H9 (cell line): ENCODE data around the gene CARM1. TPM values are rescaled to one million over a fixed set of nuclear protein-coding genes. Genes with fewer than 3 reads are reported as not detected.

ENCODE experiments used
- DNase-seq: peaks from one replicate; pipeline ENCODE4 v3.0.0-alpha.2; 2017
- H2AFZ ChIP-seq: one replicate; pipeline ENCODE4 v1.6.1; 2013; ENCODE audit warnings: mild to moderate bottlenecking, low read length, control low read depth, moderate library complexity
- H2AK5ac ChIP-seq: 2 replicates; pipeline ENCODE4 v1.6.1; 2013; ENCODE audit warnings: low read length, control low read depth, mixed read lengths; ENCODE audit not compliant: insufficient read length
- H2BK120ac ChIP-seq: one replicate; pipeline ENCODE4 v1.6.1; 2013; ENCODE audit warnings: low read depth, mild to moderate bottlenecking, low read length, control low read depth, inconsistent platforms; ENCODE audit not compliant: poor library complexity, severe bottlenecking
- H2BK12ac ChIP-seq: 2 replicates; pipeline ENCODE4 v1.6.1; 2013; ENCODE audit warnings: low read length, control low read depth, mixed read lengths, low read depth; ENCODE audit not compliant: insufficient read length
- H2BK15ac ChIP-seq: 2 replicates; pipeline ENCODE4 v1.6.1; 2013; ENCODE audit warnings: low read depth, low read length, control low read depth
- H2BK20ac ChIP-seq: one replicate; pipeline ENCODE4 v1.6.1; 2013; ENCODE audit warnings: low read depth, mild to moderate bottlenecking, low read length, control low read depth, inconsistent platforms; ENCODE audit not compliant: poor library complexity, severe bottlenecking
- H2BK5ac ChIP-seq: 2 replicates; pipeline ENCODE4 v1.6.1; 2013; ENCODE audit warnings: low read length, control low read depth, mixed read lengths; ENCODE audit not compliant: insufficient read length
- H3K14ac ChIP-seq: 2 replicates; pipeline ENCODE4 v1.6.1; 2013; ENCODE audit warnings: low read length, control low read depth; ENCODE audit not compliant: insufficient read depth
- H3K18ac ChIP-seq: 2 replicates; pipeline ENCODE4 v1.6.1; 2013; ENCODE audit warnings: low read depth, mild to moderate bottlenecking, mixed read lengths, low read length, control low read depth; ENCODE audit not compliant: insufficient read length
- H3K23ac ChIP-seq: 2 replicates; pipeline ENCODE4 v1.6.1; 2013; ENCODE audit warnings: low read length, control low read depth, mixed read lengths, low read depth; ENCODE audit not compliant: insufficient read length
- H3K23me2 ChIP-seq: 2 replicates; pipeline ENCODE4 v1.6.1; 2013; ENCODE audit warnings: low read depth, mild to moderate bottlenecking, mixed read lengths, low read length, control low read depth; ENCODE audit not compliant: insufficient read length, poor library complexity, severe bottlenecking
- H3K27ac ChIP-seq: 2 replicates; pipeline ENCODE4 v1.5.1; 2013; ENCODE audit warnings: low read length, control low read depth, mixed read lengths, low read depth; ENCODE audit not compliant: insufficient read length
- H3K27me3 ChIP-seq: 2 replicates; pipeline ENCODE4 v1.6.1; 2013; ENCODE audit warnings: low read length, control low read depth, inconsistent platforms; ENCODE audit not compliant: insufficient read depth
- H3K4ac ChIP-seq: 2 replicates; pipeline ENCODE4 v1.6.1; 2013; ENCODE audit warnings: low read depth, mild to moderate bottlenecking, control low read depth, inconsistent platforms, low read length, moderate library complexity
- H3K4me1 ChIP-seq: 2 replicates; pipeline ENCODE4 v1.6.1; 2013; ENCODE audit warnings: low read length, control low read depth, inconsistent platforms; ENCODE audit not compliant: insufficient read depth
- H3K4me2 ChIP-seq: 2 replicates; pipeline ENCODE4 v1.6.1; 2013; ENCODE audit warnings: low read length, control low read depth, mixed read lengths; ENCODE audit not compliant: insufficient read length, insufficient read depth
- H3K56ac ChIP-seq: 2 replicates; pipeline ENCODE4 v1.6.1; 2013; ENCODE audit warnings: low read depth, mild to moderate bottlenecking, mixed read lengths, low read length, control low read depth; ENCODE audit not compliant: insufficient read length
- H3K79me1 ChIP-seq: 2 replicates; pipeline ENCODE4 v1.6.1; 2013; ENCODE audit warnings: low read depth, mild to moderate bottlenecking, moderate library complexity, low read length, control low read depth, inconsistent platforms; ENCODE audit not compliant: insufficient read depth, poor library complexity, severe bottlenecking
- H3K79me2 ChIP-seq: 2 replicates; pipeline ENCODE4 v1.6.1; 2013; ENCODE audit warnings: low read length, control low read depth, inconsistent platforms; ENCODE audit not compliant: insufficient read depth
- H3K9ac ChIP-seq: 2 replicates; pipeline ENCODE4 v1.6.1; 2013; ENCODE audit warnings: low read length, control low read depth, mixed read lengths; ENCODE audit not compliant: insufficient read length; ENCODE audit errors: extremely low read depth
- H3K9me3 ChIP-seq: one replicate; pipeline ENCODE4 v1.6.1; 2013; ENCODE audit warnings: low read depth, low read length, inconsistent platforms; ENCODE audit not compliant: control insufficient read depth
- H3T11ph ChIP-seq: one replicate; pipeline ENCODE4 v1.6.1; 2013; ENCODE audit warnings: mild to moderate bottlenecking, low read length, control low read depth, inconsistent platforms
- H4K20me1 ChIP-seq: one replicate; pipeline ENCODE4 v1.6.1; 2013; ENCODE audit not compliant: control insufficient read depth, insufficient read length, insufficient read depth
- H4K5ac ChIP-seq: 2 replicates; pipeline ENCODE4 v1.6.1; 2013; ENCODE audit warnings: low read depth, mild to moderate bottlenecking, mixed read lengths, low read length, control low read depth; ENCODE audit not compliant: insufficient read length
- H4K8ac ChIP-seq: replicated peaks from 2 replicates; pipeline ENCODE4 v1.6.1; 2013; ENCODE audit warnings: low read length, control low read depth, mixed read lengths, low read depth; ENCODE audit not compliant: insufficient read length
- H4K91ac ChIP-seq: 2 replicates; pipeline ENCODE4 v1.6.1; 2013; ENCODE audit warnings: low read depth, mild to moderate bottlenecking, moderate library complexity, mixed read lengths, low read length, control low read depth; ENCODE audit not compliant: insufficient read length
- H3K27ac Mint-ChIP-seq, 3 experiments: 2 replicates in 2 of 3; 3 replicates in 1 of 3; pipeline ENCODE4 v1.8.0; 2020 to 2021; ENCODE audit warnings: mixed read lengths in 3 of 3, mild to moderate bottlenecking in 1 of 3, moderate library complexity in 1 of 3
- H3K27me3 Mint-ChIP-seq: 2 replicates; pipeline ENCODE4 v1.8.0; 2021; ENCODE audit warnings: low read depth, mild to moderate bottlenecking, moderate library complexity, mixed read lengths
- H3K36me3 Mint-ChIP-seq, 3 experiments: 2 replicates in 2 of 3; 3 replicates in 1 of 3; pipeline ENCODE4 v1.8.0; 2020 to 2021; ENCODE audit warnings: low read depth in 3 of 3, mixed read lengths in 3 of 3; ENCODE audit not compliant: insufficient read depth in 1 of 3
- H3K4me1 Mint-ChIP-seq, 2 experiments: 2 replicates each; pipeline ENCODE4 v1.8.0; 2020; ENCODE audit warnings: mixed read lengths in 2 of 2
- H3K4me3 Mint-ChIP-seq, 2 experiments: 2 replicates in 1 of 2; 3 replicates in 1 of 2; pipeline ENCODE4 v1.8.0; 2020 to 2021; ENCODE audit warnings: mild to moderate bottlenecking in 2 of 2, mixed read lengths in 2 of 2, moderate library complexity in 1 of 2
- H3K9me3 Mint-ChIP-seq, 2 experiments: 2 replicates in 1 of 2; 3 replicates in 1 of 2; pipeline ENCODE4 v1.8.0; 2020; ENCODE audit warnings: mild to moderate bottlenecking in 2 of 2, mixed read lengths in 2 of 2, moderate library complexity in 1 of 2
- CTCF ChIP-seq: fragments of 200-600 bp; sonication (generic); conservative IDR thresholded peaks from 3 replicates; pipeline ENCODE4 v1.8.0; 2021; ENCODE audit warnings: antibody characterized with exemption, mild to moderate bottlenecking
- WGBS: extraction: QIAGEN DNeasy Blood & Tissue Kit; methylation state at CpG from one replicate; pipeline ENCODE4 v1.1.7; 2013; ENCODE audit warnings: missing lambda C conversion rate, low lambda C conversion rate, mixed read lengths; ENCODE audit not compliant: insufficient read length; ENCODE audit errors: extremely low coverage; 5-methylcytosine and 5-hydroxymethylcytosine counted together
- total RNA-seq: library from RNA; stranded (reverse); gene quantifications from 2 replicates; pipeline ENCODE4 v1.2.1, GENCODE V29; 2021

The CARM1 gene
- total RNA-seq, 1 experiment from 2014 or later, result 111 TPM

- H3K23me2 ChIP-seq, result no peaks in the 10 kb centered on the region
- H3K18ac ChIP-seq, result no peak overlapping the region
- H4K5ac ChIP-seq, result no peak overlapping the region
- no peak overlapping the region for H2BK20ac ChIP-seq
- H3K27ac ChIP-seq, result no peak overlapping the region
- H3K9ac ChIP-seq, result no peak overlapping the region
- no peak overlapping the region for H2BK5ac ChIP-seq
- H3K79me1 ChIP-seq, result no peaks in the 10 kb centered on the region
- H3K23ac ChIP-seq, result no peak overlapping the region
- H3K9me3 Mint-ChIP-seq, result no peaks in the 10 kb centered on the region
- no peak overlapping the region for H3K56ac ChIP-seq
- no peak overlapping the region for H3K4me2 ChIP-seq
- peak; percentile 71 for TF ChIP-seq CTCF
- no peak overlapping the region for H4K8ac ChIP-seq
- H2BK15ac ChIP-seq, result no peak overlapping the region
- WGBS, result no CpG with 5 or more reads among the region's 7 CpGs
- H2BK12ac ChIP-seq, result no peak overlapping the region
- no peaks in the 10 kb centered on the region for H3K27me3 Mint-ChIP-seq
- H2AFZ ChIP-seq, result no peak overlapping the region
- no peaks in the 10 kb centered on the region; the same call in 1 of the 2 replicates for H3K79me2 ChIP-seq
- no peak overlapping the region for H3K4me3 Mint-ChIP-seq
- H3K36me3 Mint-ChIP-seq, result no peaks in the 10 kb centered on the region
- no peaks in the 10 kb centered on the region for H4K20me1 ChIP-seq
- no peak overlapping the region for H2AK5ac ChIP-seq
- no peaks in the 10 kb centered on the region for H3K27me3 ChIP-seq
- no peak overlapping the region for H3K27ac Mint-ChIP-seq
- H2BK120ac ChIP-seq, result no peak overlapping the region
- H3K14ac ChIP-seq, result no peak overlapping the region
- peak; percentile 75 for DNase-seq
- H3K4me1 Mint-ChIP-seq, result peaks cover 6 to 21% of the 10 kb centered on the region in 2 experiments
- H3K9me3 ChIP-seq, result no peaks in the 10 kb centered on the region
- H3K4ac ChIP-seq, result no peak overlapping the region
- no peak overlapping the region for H3T11ph ChIP-seq
- no peaks in the 10 kb centered on the region for H3K4me1 ChIP-seq
- H4K91ac ChIP-seq, result no peak overlapping the region
These were observed 10.2 kb upstream of the CARM1 start for GRCh38 chr19:10861103-10861651.
